Umbilical cord (tissue), 2 donors: ENCODE results near the gene ACOD1. TPM values are rescaled to one million over a fixed set of nuclear protein-coding genes. Genes with fewer than 3 reads are reported as not detected.
A peak's percentile ranks its signal among the peaks of the same experiment; 100 is the strongest.

Experiments used
- DNase-seq: peaks from one replicate; pipeline ENCODE4 v3.0.0-alpha.2; 2015; ENCODE audit warnings: low spot score
- total RNA-seq: library from RNA; depleted of rRNA; stranded (reverse); fragments of >200 nt; gene quantifications from one replicate; pipeline ENCODE4 v1.2.3, GENCODE V29; 2014; ENCODE audit warnings: low replicate concordance; ENCODE audit not compliant: insufficient read depth

Gene ACOD1
- total RNA-seq, 1 donor from 2014 or later = not detected

- no peak for DNase-seq
Observed at GRCh38 chr13:76991432-76991795, 43.1 kb downstream of the ACOD1 start.

GRCh38 chr13:76991796-76992547, 43.7 kb downstream of the ACOD1 start, which contains the start of gene CLN5:
Gene CLN5 (plus strand): TSS chr13:76992081. CDS start chr13:76992099, 18 bp downstream.
- peak; percentile 96 for DNase-seq

GRCh38 chr13:76992548-76993001, 44.3 kb downstream of the ACOD1 start:
- DNase-seq = no peak

GRCh38 chr13:76993021-76993420, 44.7 kb downstream of the ACOD1 start:
- no peak for DNase-seq

- no peak for DNase-seq
Observed at GRCh38 chr13:76993473-76993872, 45.2 kb downstream of the ACOD1 start.

- DNase-seq = no peak
Observed at GRCh38 chr13:76994281-76994680, 46.0 kb downstream of the ACOD1 start.

GRCh38 chr13:77000475-77000874, 52.2 kb downstream of the ACOD1 start:
- DNase-seq = peak; percentile 33

GRCh38 chr13:77001540-77001939, 53.2 kb downstream of the ACOD1 start:
- DNase-seq = no peak

- DNase-seq = no peak
Observed at GRCh38 chr13:77001963-77002587, 53.8 kb downstream of the ACOD1 start.

GRCh38 chr13:77002590-77003190, 54.4 kb downstream of the ACOD1 start:
- peak; percentile 30 for DNase-seq

Other genes starting within 250 kb of the ACOD1 start
- 144 TPM for gene KCTD12, start 62.1 kb upstream of the ACOD1 start, total RNA-seq
- 64.5 TPM for gene CLN5, start 43.6 kb downstream of the ACOD1 start, total RNA-seq
- 108 TPM for gene FBXL3, start 78.6 kb downstream of the ACOD1 start, total RNA-seq